ENCODE data around the gene INCENP. TPM values are rescaled to one million over a fixed set of nuclear protein-coding genes. Genes with fewer than 3 reads are reported as not detected.

INCENP gene
- total and polyA plus RNA-seq, 2 of the 13 experiments (the other 11 are each of a cell fraction or from before 2014, with no cell fraction given) = 14.1 to 37.3 TPM

- BruUV-seq (replicated peaks) = no TSS peak
- Histone ChIP-seq H3K4me1 (ENCODE audit: insufficient read depth, low read length) (peaks cover 8% of the 10 kb centered on the region), H3K9me3 (ENCODE audit: low read length) (peaks cover 7% of the 10 kb centered on the region), H3K79me2 (ENCODE audit: insufficient read depth, low read length) (no peaks in the 10 kb centered on the region), H3K36me3 (replicated peaks in 1 of 2; ENCODE audit: control insufficient read depth in 1 of 2, insufficient read depth in 2 of 2, low read length in 2 of 2) (no peaks in the 10 kb centered on the region), H2AFZ (ENCODE audit: low read length) (no peak overlapping the region), H3K27ac (ENCODE audit: extremely low read length, insufficient read depth, low read length) (no peak overlapping the region), H3K4me2 (ENCODE audit: low read depth, low read length) (no peak overlapping the region), H4K20me1 (ENCODE audit: insufficient read depth, low read length) (no peaks in the 10 kb centered on the region), H3K9ac (ENCODE audit: insufficient read depth, low read depth, low read length) (no peak overlapping the region), H3K27me3 (ENCODE audit: control insufficient read depth in 1 of 2, insufficient read depth in 2 of 2, low read length in 2 of 2) (no peaks in the 10 kb centered on the region), H3K4me3 (replicated peaks in 1 of 3; ENCODE audit: insufficient read depth in 1 of 3, low read depth in 2 of 3, low read length in 3 of 3) (no peak overlapping the region)
- TF ChIP-seq RXRB (CRISPR knock-in tag; IDR thresholded peaks at IDR 0.05; ENCODE audit: borderline replicate concordance) (no peak), ZC3H4 (CRISPR knock-in tag; IDR thresholded peaks at IDR 0.05; ENCODE audit: borderline replicate concordance) (no peak), NAIF1 (CRISPR knock-in tag; IDR thresholded peaks at IDR 0.05; ENCODE audit: borderline replicate concordance) (no peak), PCBP1 (IDR thresholded peaks at IDR 0.05; ENCODE audit: borderline replicate concordance, low read depth, low read length) (no peak), CREB1 (IDR thresholded peaks at IDR 0.05) (no peak), CREB1 (CRISPR knock-in tag; IDR thresholded peaks at IDR 0.05) (no peak), NFKBIZ (CRISPR knock-in tag; IDR thresholded peaks at IDR 0.05) (no peak)
- TF ChIP-seq, protein P1, sequence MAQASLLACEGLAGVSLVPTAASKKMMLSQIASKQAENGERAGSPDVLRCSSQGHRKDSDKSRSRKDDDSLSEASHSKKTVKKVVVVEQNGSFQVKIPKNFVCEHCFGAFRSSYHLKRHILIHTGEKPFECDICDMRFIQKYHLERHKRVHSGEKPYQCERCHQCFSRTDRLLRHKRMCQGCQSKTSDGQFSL (CRISPR knock-in tag; IDR thresholded peaks at IDR 0.05) = no peak
- DNase-seq (ENCODE audit: low spot score) = no peak
- intact Hi-C loops (cut with micrococcal nuclease; ENCODE audit: unreplicated experiment) = no loop called here
- WGBS (ENCODE audit: low lambda C conversion rate) = 21% methylated on average over 5 of the region's 5 CpGs
- ChIA-PET POLR2A (no interaction called here), CTCF (ENCODE audit: low intra/inter-chr PET ratio, low total read pairs) (no interaction called here)
- in situ Hi-C loops (cut with HindIII; ENCODE audit: extremely low pct_ligation_motif_present, low pct_unique_long_range_greater_than_20kb) = no loop called here
- no peak for FAIRE-seq
- ATAC-seq = no peak
Measured at GRCh38 chr11:62115085-62115694, 8.6 kb upstream of the INCENP start.

DNA sequence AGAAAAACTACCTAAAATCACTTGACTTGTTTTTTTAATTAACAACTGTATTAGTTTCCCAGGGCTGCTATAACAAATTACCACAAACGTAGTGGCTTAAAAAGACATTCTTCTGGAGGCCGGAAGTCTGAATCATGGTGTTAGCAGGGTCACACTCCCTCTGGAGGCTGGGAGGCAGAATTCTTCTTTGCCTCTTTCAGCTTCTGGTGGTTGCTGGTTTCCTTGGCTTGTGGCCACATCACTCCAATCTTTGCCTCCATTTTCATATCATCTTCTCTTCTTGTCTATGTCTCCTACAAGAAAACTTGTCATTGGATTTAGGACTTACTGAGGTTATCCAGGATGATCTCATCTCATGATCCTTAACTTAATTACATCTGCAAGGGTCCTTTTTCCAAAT is 7.4 kb upstream of the INCENP start:
- ChIA-PET POLR2A (no interaction called here), CTCF (ENCODE audit: low intra/inter-chr PET ratio, low total read pairs) (no interaction called here)
- H3K4me2 ChIP-seq (ENCODE audit: low read depth, low read length) = no peak overlapping the region
- no peaks in the 10 kb centered on the region for H3K79me2 ChIP-seq (ENCODE audit: insufficient read depth, low read length)
- no peak overlapping the region for H3K4me3 ChIP-seq (replicated peaks in 1 of 3; ENCODE audit: insufficient read depth in 1 of 3, low read depth in 2 of 3, low read length in 3 of 3)
- TF ChIP-seq HNF4A (CRISPR knock-in tag; IDR thresholded peaks at IDR 0.05) = no peak
- FAIRE-seq (no peak), DNase-seq (ENCODE audit: low spot score) (no peak), ATAC-seq (no peak)
- H2AFZ ChIP-seq (ENCODE audit: low read length) = no peak overlapping the region
- in situ Hi-C loops (cut with HindIII; ENCODE audit: extremely low pct_ligation_motif_present, low pct_unique_long_range_greater_than_20kb) = no loop called here
- H3K27me3 ChIP-seq (ENCODE audit: control insufficient read depth in 1 of 2, insufficient read depth in 2 of 2, low read length in 2 of 2) = no peaks in the 10 kb centered on the region
- H3K27ac ChIP-seq (ENCODE audit: extremely low read length, insufficient read depth, low read length) = no peak overlapping the region
- intact Hi-C loops (cut with micrococcal nuclease; ENCODE audit: unreplicated experiment) = no loop called here
- peaks cover 7% of the 10 kb centered on the region for H3K9me3 ChIP-seq (ENCODE audit: low read length)
- H3K36me3 ChIP-seq (replicated peaks in 1 of 2; ENCODE audit: control insufficient read depth in 1 of 2, insufficient read depth in 2 of 2, low read length in 2 of 2) = no peaks in the 10 kb centered on the region
- no peak overlapping the region for H3K9ac ChIP-seq (ENCODE audit: insufficient read depth, low read depth, low read length)
- no peaks in the 10 kb centered on the region for H4K20me1 ChIP-seq (ENCODE audit: insufficient read depth, low read length)
- BruUV-seq (replicated peaks) = no TSS peak
- 50% methylated on average over 2 of the region's 2 CpGs for WGBS (ENCODE audit: low lambda C conversion rate)
- peaks cover 12% of the 10 kb centered on the region for H3K4me1 ChIP-seq (ENCODE audit: insufficient read depth, low read length)

All from HepG2 (cell line).